HG03064 (cell line): Measurements from ENCODE around the gene PTMA.
"Not testable (repeated sequence)": the region's sequence is repeated elsewhere in the genome, so short reads cannot be mapped to it uniquely, and the experiment has no call there.

Experiments used
- ATAC-seq: cut with Tn5 transposase; IDR thresholded peaks from one replicate; pipeline ENCODE4 v1.9.1; 2021; ENCODE audit warnings: low read depth; ENCODE audit not compliant: unreplicated experiment

PTMA gene

GRCh38 chr2:231749016-231749415, 40.7 kb downstream of the PTMA start:
- ATAC-seq: not testable (repeated sequence)

- no peak for ATAC-seq
Observed at GRCh38 chr2:231751042-231751815, 42.9 kb downstream of the PTMA start.

GRCh38 chr2:231752061-231752460, 43.7 kb downstream of the PTMA start:
- ATAC-seq: no peak

- ATAC-seq: no peak
Observed at GRCh38 chr2:231761735-231762134, 53.4 kb downstream of the PTMA start.
